HEK293 (cell line): ENCODE results near the gene SF3B4.

ENCODE experiments used
- CTCF ChIA-PET: fragments of 350-600 bp; formaldehyde crosslinking; extraction: SDS; loops from one replicate; lab custom pipeline; 2021; ENCODE audit warnings: antibody characterized with exemption; lab: Yijun Ruan, JAX
- POLR2A ChIA-PET: fragments of 300-600 bp; formaldehyde crosslinking; extraction: SDS; loops from one replicate; lab custom pipeline; 2020; ENCODE audit warnings: antibody characterized with exemption, inconsistent platforms; lab: Yijun Ruan, JAX
- H3K27ac ChIP-seq: fragments of 200-500 bp; sonication (Bioruptor generic); 2 replicates; pipeline ENCODE4 v1.5.1; 2014; ENCODE audit warnings: low read depth, low read length, control low read depth, inconsistent platforms; ENCODE audit errors: extremely low read depth
- H3K36me3 ChIP-seq, 2 experiments: fragments of 200-500 bp in 1 of 2; sonication (Bioruptor generic) in 1 of 2; 1 replicate in 1 of 2; 2 replicates in 1 of 2; pipeline ENCODE4 v1.5.1; 2014 to 2017; ENCODE audit warnings: inconsistent platforms in 2 of 2, low read length in 2 of 2; ENCODE audit not compliant: control insufficient read depth in 2 of 2, insufficient read depth in 1 of 2
- H3K4me1 ChIP-seq: fragments of 200-500 bp; sonication (Bioruptor generic); 2 replicates; pipeline ENCODE4 v1.5.1; 2014; ENCODE audit warnings: mild to moderate bottlenecking, low read length, inconsistent platforms; ENCODE audit not compliant: control insufficient read depth, insufficient read depth
- H3K4me3 ChIP-seq: 2 replicates; pipeline ENCODE4 v1.5.1; 2011; ENCODE audit warnings: low read depth, mild to moderate bottlenecking, control low read depth, low read length, moderate library complexity
- H3K9me3 ChIP-seq: fragments of 200-500 bp; sonication (Bioruptor generic); 2 replicates; pipeline ENCODE4 v1.5.1; 2014; ENCODE audit warnings: low read depth, low read length, inconsistent platforms; ENCODE audit not compliant: control insufficient read depth, insufficient read depth
- BCL11B ChIP-seq: fragments of 450-650 bp; formaldehyde crosslinking; IDR thresholded peaks from 2 replicates; pipeline ENCODE4 v1.5.1; 2016; ENCODE audit warnings: low read depth, missing biosample characterization, missing genetic modification characterization
- HIC1 ChIP-seq: fragments of 450-650 bp; formaldehyde crosslinking; IDR thresholded peaks from 2 replicates; pipeline ENCODE4 v1.5.1; 2016; ENCODE audit warnings: missing biosample characterization, missing genetic modification characterization
- MYNN ChIP-seq: fragments of 450-650 bp; formaldehyde crosslinking; IDR thresholded peaks from 2 replicates; pipeline ENCODE4 v1.5.1; 2016; ENCODE audit warnings: missing biosample characterization, missing genetic modification characterization, borderline replicate concordance
- PRDM10 ChIP-seq: fragments of 450-650 bp; formaldehyde crosslinking; IDR thresholded peaks from 2 replicates; pipeline ENCODE4 v1.5.1; 2016; ENCODE audit warnings: missing biosample characterization, missing genetic modification characterization
- PRDM6 ChIP-seq: fragments of 450-650 bp; formaldehyde crosslinking; IDR thresholded peaks from 2 replicates; pipeline ENCODE4 v1.5.1; 2017; ENCODE audit warnings: missing biosample characterization, missing genetic modification characterization
- REPIN1 ChIP-seq: fragments of 450-650 bp; formaldehyde crosslinking; IDR thresholded peaks from 2 replicates; pipeline ENCODE4 v1.5.1; 2017; ENCODE audit warnings: missing biosample characterization, missing genetic modification characterization, low read depth
- SCRT2 ChIP-seq: fragments of 450-650 bp; formaldehyde crosslinking; IDR thresholded peaks from 2 replicates; pipeline ENCODE4 v1.5.1; 2016; ENCODE audit warnings: missing biosample characterization, missing genetic modification characterization
- SP3 ChIP-seq: fragments of 450-650 bp; formaldehyde crosslinking; IDR thresholded peaks from 2 replicates; pipeline ENCODE4 v1.5.1; 2016; ENCODE audit warnings: missing biosample characterization, missing genetic modification characterization
- WT1 ChIP-seq: fragments of 450-650 bp; formaldehyde crosslinking; IDR thresholded peaks from 2 replicates; pipeline ENCODE4 v1.5.1; 2016; ENCODE audit warnings: missing biosample characterization, missing genetic modification characterization
- YY2 ChIP-seq: fragments of 450-650 bp; formaldehyde crosslinking; IDR thresholded peaks from 2 replicates; pipeline ENCODE4 v1.5.1; 2016; ENCODE audit warnings: missing biosample characterization, missing genetic modification characterization
- ZBTB49 ChIP-seq: fragments of 450-650 bp; formaldehyde crosslinking; IDR thresholded peaks from 2 replicates; pipeline ENCODE4 v1.5.1; 2016; ENCODE audit warnings: missing biosample characterization, missing genetic modification characterization, low read depth
- ZNF211 ChIP-seq: fragments of 450-650 bp; formaldehyde crosslinking; IDR thresholded peaks from 2 replicates; pipeline ENCODE4 v1.5.1; 2016; ENCODE audit warnings: low read depth, missing biosample characterization, missing genetic modification characterization
- ZNF350 ChIP-seq: fragments of 450-650 bp; formaldehyde crosslinking; IDR thresholded peaks from 2 replicates; pipeline ENCODE4 v1.5.0; 2017; ENCODE audit warnings: missing biosample characterization, mild to moderate bottlenecking, missing genetic modification characterization
- ZNF37A ChIP-seq: fragments of 450-650 bp; IDR thresholded peaks from 2 replicates; pipeline ENCODE4 v1.5.1; 2018; ENCODE audit warnings: missing biosample characterization, missing genetic modification characterization
- ZNF48 ChIP-seq: fragments of 450-650 bp; formaldehyde crosslinking; IDR thresholded peaks from 2 replicates; pipeline ENCODE4 v1.5.1; 2016; ENCODE audit warnings: missing biosample characterization, missing genetic modification characterization
- ZNF501 ChIP-seq: fragments of 450-650 bp; formaldehyde crosslinking; IDR thresholded peaks from 2 replicates; pipeline ENCODE4 v1.5.1; 2016; ENCODE audit warnings: missing biosample characterization, missing genetic modification characterization
- ZNF544 ChIP-seq: fragments of 450-650 bp; formaldehyde crosslinking; IDR thresholded peaks from 2 replicates; pipeline ENCODE4 v1.5.0; 2017; ENCODE audit warnings: missing biosample characterization, missing genetic modification characterization
- ZNF555 ChIP-seq: fragments of 450-650 bp; formaldehyde crosslinking; conservative IDR thresholded peaks from 2 replicates; pipeline ENCODE4 v1.5.1; 2017; ENCODE audit warnings: missing biosample characterization, mild to moderate bottlenecking, missing genetic modification characterization, inconsistent platforms
- ZNF639 ChIP-seq: fragments of 450-650 bp; formaldehyde crosslinking; IDR thresholded peaks from 2 replicates; pipeline ENCODE4 v1.5.1; 2016; ENCODE audit warnings: missing biosample characterization, missing genetic modification characterization
- ZNF645 ChIP-seq: fragments of 450-650 bp; formaldehyde crosslinking; IDR thresholded peaks from 2 replicates; pipeline ENCODE4; 2016; ENCODE audit warnings: missing biosample characterization, missing genetic modification characterization
- ZNF76 ChIP-seq: fragments of 450-650 bp; formaldehyde crosslinking; IDR thresholded peaks from 2 replicates; pipeline ENCODE4; 2016; ENCODE audit warnings: low read depth, missing biosample characterization, missing genetic modification characterization, borderline replicate concordance
- ZSCAN18 ChIP-seq: fragments of 450-650 bp; formaldehyde crosslinking; IDR thresholded peaks from 2 replicates; pipeline ENCODE4 v1.5.1; 2016; ENCODE audit warnings: missing biosample characterization, missing genetic modification characterization

Gene SF3B4

GRCh38 chr1:149884433-149885338 is 42.9 kb downstream of the SF3B4 start:
- POLR2A ChIA-PET = interaction anchor here (0.6 to 1.1 kb wide), 3 partner anchors 102 to 1090 kb away, joined by 3 to 5 read pairs (median 3); partner anchors contain the start of gene CERS2
- CTCF ChIA-PET = interaction anchor here (1.1 kb wide), 1 partner anchor 302 kb away, joined by 4 read pairs; no protein-coding TSS in a partner anchor
- H3K27ac ChIP-seq = peak overlapping the region; percentile 39
- H3K9me3 ChIP-seq = no peaks in the 10 kb centered on the region
- H3K4me1 ChIP-seq = 0 out of 2 replicates have a peak, but pooled peaks cover 2% of the 10 kb centered on the region
- H3K4me3 ChIP-seq = peak overlapping the region; percentile 58
- no peaks in the 10 kb centered on the region for H3K36me3 ChIP-seq
- no peak for TF ChIP-seq ZNF555 (tag by site-specific recombination)
- no peak for TF ChIP-seq PRDM6 (tag by site-specific recombination)
- TF ChIP-seq YY2 (tag by site-specific recombination) = no peak
- TF ChIP-seq HIC1 (tag by site-specific recombination) = no peak
- no peak for TF ChIP-seq WT1 (tag by site-specific recombination)
- peak; percentile 88 for TF ChIP-seq SCRT2 (tag by site-specific recombination)
- TF ChIP-seq PRDM10 (tag by site-specific recombination) = no peak
- TF ChIP-seq ZNF645 (tag by site-specific recombination) = no peak
- TF ChIP-seq ZNF76 = no peak
- TF ChIP-seq ZNF639 (tag by site-specific recombination) = no peak
- no peak for TF ChIP-seq ZBTB49 (tag by site-specific recombination)
- no peak for TF ChIP-seq BCL11B
- no peak for TF ChIP-seq ZSCAN18
- peak; percentile 87 for TF ChIP-seq MYNN (tag by site-specific recombination)
- no peak for TF ChIP-seq ZNF544 (tag by site-specific recombination)
- TF ChIP-seq ZNF211 (tag by site-specific recombination) = no peak
- no peak for TF ChIP-seq ZNF350 (tag by site-specific recombination)
- no peak for TF ChIP-seq ZNF48 (tag by site-specific recombination)
- no peak for TF ChIP-seq REPIN1 (tag by site-specific recombination)
- TF ChIP-seq ZNF501 = no peak
- no peak for TF ChIP-seq ZNF37A (tag by site-specific recombination)
- TF ChIP-seq SP3 (tag by site-specific recombination) = peak; percentile 13; the same call in 1 of the 2 replicates
